ENCODE data around the gene PAM. TPM values are rescaled to one million over a fixed set of nuclear protein-coding genes. Genes with fewer than 3 reads are reported as not detected.

PAM gene
- polyA plus RNA-seq, 1 donor (not counting 4 experiments of a cell fraction or from before 2014, with no cell fraction given) = 149 TPM

DNA sequence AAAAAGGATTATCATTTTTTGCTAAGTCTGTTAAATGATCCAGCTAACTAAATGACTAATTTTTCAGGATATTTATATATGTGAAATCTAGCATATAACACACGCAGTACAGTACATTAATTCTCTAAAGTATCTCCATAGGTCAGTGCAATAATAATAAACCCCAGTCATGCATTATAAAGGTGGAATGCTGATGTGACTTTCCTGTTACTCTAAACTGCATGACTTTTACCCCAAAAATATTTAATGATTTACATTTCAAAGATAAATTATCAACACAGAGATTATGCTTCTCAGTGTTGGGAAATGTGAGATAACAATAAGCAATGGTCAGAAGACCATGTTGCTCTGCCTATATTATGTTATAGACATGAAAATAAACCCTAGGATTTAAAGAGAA, 34.1 kb upstream of the PAM start:
- no peaks in the 10 kb centered on the region for H4K20me1 ChIP-seq (ENCODE audit: control insufficient read depth, extremely low read depth, insufficient read depth, low read length)
- H2AFZ ChIP-seq (ENCODE audit: control insufficient read depth, low read length) = no peak overlapping the region
- no peaks in the 10 kb centered on the region for H3K79me2 ChIP-seq (ENCODE audit: control insufficient read depth, insufficient read depth, low read length)
- H3K9me1 ChIP-seq (ENCODE audit: control insufficient read depth, extremely low read depth, insufficient read depth, low read length) = no peaks in the 10 kb centered on the region
- no peak overlapping the region for H3K4me3 ChIP-seq (ENCODE audit: control insufficient read depth in 2 of 3, extremely low read depth in 1 of 3, insufficient read depth in 2 of 3, low read depth in 1 of 3, low read length in 3 of 3)
- no peak overlapping the region for H3K27ac ChIP-seq (ENCODE audit: control insufficient read depth, insufficient read depth, low read length)
- H3K27me3 ChIP-seq (ENCODE audit: control insufficient read depth, extremely low read depth, insufficient read depth, low read length) = no peaks in the 10 kb centered on the region
- dilution Hi-C loops (cut with MboI; ENCODE audit: extremely low pct_ligation_motif_present, low sequenced_read_pairs) = no loop called here
- no peak overlapping the region for H3K9ac ChIP-seq (ENCODE audit: control insufficient read depth, extremely low read depth, insufficient read depth, low read length)
- TF ChIP-seq, protein P1, sequence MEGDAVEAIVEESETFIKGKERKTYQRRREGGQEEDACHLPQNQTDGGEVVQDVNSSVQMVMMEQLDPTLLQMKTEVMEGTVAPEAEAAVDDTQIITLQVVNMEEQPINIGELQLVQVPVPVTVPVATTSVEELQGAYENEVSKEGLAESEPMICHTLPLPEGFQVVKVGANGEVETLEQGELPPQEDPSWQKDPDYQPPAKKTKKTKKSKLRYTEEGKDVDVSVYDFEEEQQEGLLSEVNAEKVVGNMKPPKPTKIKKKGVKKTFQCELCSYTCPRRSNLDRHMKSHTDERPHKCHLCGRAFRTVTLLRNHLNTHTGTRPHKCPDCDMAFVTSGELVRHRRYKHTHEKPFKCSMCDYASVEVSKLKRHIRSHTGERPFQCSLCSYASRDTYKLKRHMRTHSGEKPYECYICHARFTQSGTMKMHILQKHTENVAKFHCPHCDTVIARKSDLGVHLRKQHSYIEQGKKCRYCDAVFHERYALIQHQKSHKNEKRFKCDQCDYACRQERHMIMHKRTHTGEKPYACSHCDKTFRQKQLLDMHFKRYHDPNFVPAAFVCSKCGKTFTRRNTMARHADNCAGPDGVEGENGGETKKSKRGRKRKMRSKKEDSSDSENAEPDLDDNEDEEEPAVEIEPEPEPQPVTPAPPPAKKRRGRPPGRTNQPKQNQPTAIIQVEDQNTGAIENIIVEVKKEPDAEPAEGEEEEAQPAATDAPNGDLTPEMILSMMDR (optimal IDR thresholded peaks at IDR 0.05 in 1 of 3, IDR thresholded peaks at IDR 0.05 in 1 of 3, conservative IDR thresholded peaks at IDR 0.05 in 1 of 3; ENCODE audit: extremely low read depth in 1 of 3, insufficient read depth in 2 of 3, low read length in 3 of 3) = no peak
- no peak for TF ChIP-seq EZH2 (IDR thresholded peaks at IDR 0.05; ENCODE audit: low read length)
- no peak overlapping the region for H3K4me2 ChIP-seq (ENCODE audit: control insufficient read depth, extremely low read depth, insufficient read depth, low read depth, low read length)
- peaks cover 38% of the 10 kb centered on the region for H3K4me1 ChIP-seq (ENCODE audit: control insufficient read depth, extremely low read depth, insufficient read depth, low read length)
- DNase-seq (ENCODE audit: low read depth, low spot score) (no peak), FAIRE-seq (no peak)
- H3K9me3 ChIP-seq (ENCODE audit: control insufficient read depth, low read depth, low read length) = no peaks in the 10 kb centered on the region
- H3K36me3 ChIP-seq (ENCODE audit: control insufficient read depth in 2 of 2, extremely low read depth in 1 of 2, insufficient read depth in 2 of 2, low read length in 2 of 2) = no peaks in the 10 kb centered on the region

DNA sequence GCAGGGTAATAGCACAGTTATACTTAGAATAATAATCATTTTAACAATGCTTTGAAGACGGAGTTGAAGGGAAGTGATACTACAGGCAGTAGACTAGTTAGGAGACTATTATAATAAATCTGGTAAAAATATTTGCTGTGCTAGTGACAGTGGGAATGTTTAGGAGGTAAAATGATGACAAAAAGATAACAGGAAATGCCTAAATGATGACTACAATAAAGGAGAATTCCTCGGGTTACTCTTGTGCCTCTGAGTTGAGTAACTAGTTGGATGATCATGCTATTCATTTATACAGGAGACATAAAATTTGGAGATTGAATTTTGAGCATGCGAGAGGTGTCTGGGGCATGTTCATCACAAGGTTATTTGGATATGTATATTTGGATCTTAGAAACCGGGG, 32.2 kb upstream of the PAM start:
- Histone ChIP-seq H3K9me1 (ENCODE audit: control insufficient read depth, extremely low read depth, insufficient read depth, low read length) (no peaks in the 10 kb centered on the region), H3K9me3 (ENCODE audit: control insufficient read depth, low read depth, low read length) (no peaks in the 10 kb centered on the region), H3K4me1 (ENCODE audit: control insufficient read depth, extremely low read depth, insufficient read depth, low read length) (peaks cover 29% of the 10 kb centered on the region), H4K20me1 (ENCODE audit: control insufficient read depth, extremely low read depth, insufficient read depth, low read length) (no peaks in the 10 kb centered on the region), H3K36me3 (ENCODE audit: control insufficient read depth in 2 of 2, extremely low read depth in 1 of 2, insufficient read depth in 2 of 2, low read length in 2 of 2) (no peaks in the 10 kb centered on the region), H2AFZ (ENCODE audit: control insufficient read depth, low read length) (no peak overlapping the region), H3K27me3 (ENCODE audit: control insufficient read depth, extremely low read depth, insufficient read depth, low read length) (no peaks in the 10 kb centered on the region), H3K79me2 (ENCODE audit: control insufficient read depth, insufficient read depth, low read length) (no peaks in the 10 kb centered on the region), H3K9ac (ENCODE audit: control insufficient read depth, extremely low read depth, insufficient read depth, low read length) (no peak overlapping the region), H3K27ac (ENCODE audit: control insufficient read depth, insufficient read depth, low read length) (no peak overlapping the region), H3K4me2 (ENCODE audit: control insufficient read depth, extremely low read depth, insufficient read depth, low read depth, low read length) (peak overlapping the region; percentile 8), H3K4me3 (ENCODE audit: control insufficient read depth in 2 of 3, extremely low read depth in 1 of 3, insufficient read depth in 2 of 3, low read depth in 1 of 3, low read length in 3 of 3) (no peak overlapping the region)
- DNase-seq (ENCODE audit: low read depth, low spot score) (no peak), FAIRE-seq (peak; percentile 56)
- dilution Hi-C loops (cut with MboI; ENCODE audit: extremely low pct_ligation_motif_present, low sequenced_read_pairs) = no loop called here
- TF ChIP-seq, protein P1 (optimal IDR thresholded peaks at IDR 0.05 in 1 of 3, IDR thresholded peaks at IDR 0.05 in 1 of 3, conservative IDR thresholded peaks at IDR 0.05 in 1 of 3; ENCODE audit: extremely low read depth in 1 of 3, insufficient read depth in 2 of 3, low read length in 3 of 3) = no peak
- no peak for TF ChIP-seq EZH2 (IDR thresholded peaks at IDR 0.05; ENCODE audit: low read length)
